Glutamatergic neuron (in vitro differentiated cells): ENCODE measurements around the gene TSFM. TPM values are rescaled to one million over a fixed set of nuclear protein-coding genes. Genes with fewer than 3 reads are reported as not detected.

Experiments
- DNase-seq: peaks from one replicate; pipeline ENCODE4 v3.0.0; 2022
- H3K27ac Mint-ChIP-seq: one replicate; pipeline ENCODE4 v1.8.0; 2020; ENCODE audit warnings: mild to moderate bottlenecking, mixed read lengths, inconsistent platforms; ENCODE audit not compliant: unreplicated experiment
- H3K27me3 Mint-ChIP-seq: one replicate; pipeline ENCODE4 v1.8.0; 2020; ENCODE audit warnings: mild to moderate bottlenecking, moderate library complexity, mixed read lengths, inconsistent platforms; ENCODE audit not compliant: unreplicated experiment
- H3K36me3 Mint-ChIP-seq: one replicate; pipeline ENCODE4 v1.8.0; 2020; ENCODE audit warnings: mild to moderate bottlenecking, mixed read lengths, inconsistent platforms; ENCODE audit not compliant: unreplicated experiment
- H3K4me1 Mint-ChIP-seq: one replicate; pipeline ENCODE4 v1.8.0; 2020; ENCODE audit warnings: mild to moderate bottlenecking, low read depth, mixed read lengths, inconsistent platforms; ENCODE audit not compliant: unreplicated experiment
- H3K4me3 Mint-ChIP-seq: one replicate; pipeline ENCODE4 v1.8.0; 2020; ENCODE audit warnings: mild to moderate bottlenecking, mixed read lengths, inconsistent platforms; ENCODE audit not compliant: unreplicated experiment
- H3K9me3 Mint-ChIP-seq: one replicate; pipeline ENCODE4 v1.8.0; 2020; ENCODE audit warnings: mild to moderate bottlenecking, moderate library complexity, mixed read lengths, inconsistent platforms; ENCODE audit not compliant: unreplicated experiment
- CTCF ChIP-seq: fragments of 200-600 bp; sonication (generic); IDR thresholded peaks from one replicate; pipeline ENCODE4 v1.5.0; 2021; ENCODE audit not compliant: partially characterized antibody, unreplicated experiment
- total RNA-seq: library from RNA; stranded (reverse); fragmentation: NEBNext Ultra II Directional; extraction: Animal tissue kit (Norgen Biotek cat#: 25700); gene quantifications from one replicate; pipeline ENCODE4 v1.2.1, GENCODE V29; 2021; ENCODE audit not compliant: unreplicated experiment

TSFM gene
- total RNA-seq, 1 donor from 2014 or later: 35.7 TPM

- TF ChIP-seq CTCF: no peak
- Mint-ChIP-seq H3K27ac (peak within 1 kb of the TSS; percentile 100), H3K36me3 (peaks cover 8% of the 10 kb centered on the region), H3K4me3 (peak within 1 kb of the TSS; percentile 100), H3K4me1 (peaks cover 28% of the 10 kb centered on the region), H3K27me3 (peaks cover 19% of the 10 kb centered on the region), H3K9me3 (peaks cover 22% of the 10 kb centered on the region)
- peak; percentile 99 for DNase-seq
Observed at GRCh38 chr12:57751788-57752667, 30.6 kb upstream of the TSFM start, which contains the start of gene CDK4. Gene CDK4, minus strand, starts transcription at chr12:57752310. Its CDS starts 593 bp downstream, at chr12:57751717.

GRCh38 chr12:57752668-57753000 lies 30.0 kb upstream of the TSFM start:
- Mint-ChIP-seq H3K4me1 (peaks cover 28% of the 10 kb centered on the region), H3K9me3 (peaks cover 22% of the 10 kb centered on the region), H3K27me3 (peaks cover 19% of the 10 kb centered on the region), H3K27ac (peak overlapping the region; percentile 100), H3K36me3 (peaks cover 8% of the 10 kb centered on the region), H3K4me3 (peak overlapping the region; percentile 100)
- no peak for TF ChIP-seq CTCF
- DNase-seq: no peak

GRCh38 chr12:57753756-57754337 lies 28.7 kb upstream of the TSFM start:
- Mint-ChIP-seq H3K4me1 (peaks cover 28% of the 10 kb centered on the region), H3K27me3 (peaks cover 19% of the 10 kb centered on the region), H3K4me3 (peak overlapping the region; percentile 88), H3K36me3 (peaks cover 5% of the 10 kb centered on the region), H3K27ac (no peak overlapping the region), H3K9me3 (peaks cover 22% of the 10 kb centered on the region)
- no peak for TF ChIP-seq CTCF
- no peak for DNase-seq

GRCh38 chr12:57754411-57755193 lies 28.0 kb upstream of the TSFM start, which contains the start of gene MARCHF9:
Gene MARCHF9, plus strand, starts transcription at chr12:57755103. Its CDS starts 426 bp downstream, at chr12:57755529.
- Mint-ChIP-seq H3K27ac (peak within 1 kb of the TSS; percentile 2), H3K4me1 (peaks cover 28% of the 10 kb centered on the region), H3K27me3 (peaks cover 21% of the 10 kb centered on the region), H3K36me3 (peaks cover 5% of the 10 kb centered on the region), H3K9me3 (peaks cover 22% of the 10 kb centered on the region), H3K4me3 (peak within 1 kb of the TSS; percentile 88)
- DNase-seq: peak; percentile 64
- no peak for TF ChIP-seq CTCF

GRCh38 chr12:57755194-57755453 lies 27.5 kb upstream of the TSFM start:
- no peak for DNase-seq
- Mint-ChIP-seq H3K27ac (no peak overlapping the region), H3K36me3 (peaks cover 5% of the 10 kb centered on the region), H3K27me3 (peaks cover 22% of the 10 kb centered on the region), H3K9me3 (peaks cover 22% of the 10 kb centered on the region), H3K4me1 (peaks cover 28% of the 10 kb centered on the region), H3K4me3 (no peak overlapping the region)
- TF ChIP-seq CTCF: no peak
